ENCODE data around the gene DHRS2.
"Not testable (repeated sequence)": the region's sequence is repeated elsewhere in the genome, so short reads cannot be mapped to it uniquely, and the experiment has no call there.

Gene DHRS2

DNA sequence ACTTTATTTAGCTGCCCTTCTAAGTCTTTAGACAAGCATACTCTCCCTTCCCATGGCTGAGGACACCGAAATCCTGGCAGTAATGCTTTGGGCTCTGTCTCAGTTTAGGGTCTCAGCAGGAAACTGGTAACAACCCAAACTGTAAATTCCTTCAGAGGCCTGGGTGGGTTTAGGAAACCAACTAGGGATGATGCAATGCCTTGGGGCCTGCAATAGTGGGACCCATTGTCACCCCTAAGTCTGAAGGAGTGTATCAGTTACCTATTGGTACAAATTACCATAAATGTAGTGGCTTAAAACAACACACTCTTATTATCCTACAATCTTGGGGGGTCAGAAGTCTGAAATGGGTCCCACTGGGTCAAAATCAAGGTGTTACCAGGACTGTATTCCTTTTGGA, 36.0 kb downstream of the DHRS2 start:
- no peak for TF ChIP-seq CTCF (conservative IDR thresholded peaks at IDR 0.05; ENCODE audit: low read depth, low read length)
- no peak for DNase-seq (ENCODE audit: low read depth)
- no peak overlapping the region for H3K4me3 ChIP-seq (ENCODE audit: low read depth, low read length)

- no peak for DNase-seq (ENCODE audit: low read depth)
- TF ChIP-seq CTCF (conservative IDR thresholded peaks at IDR 0.05; ENCODE audit: low read depth, low read length), result no peak
- H3K4me3 ChIP-seq (ENCODE audit: low read depth, low read length), result no peak overlapping the region
Observed at GRCh38 chr14:23675337-23675736, 39.2 kb downstream of the DHRS2 start.

- no peak for DNase-seq (ENCODE audit: low read depth)
- no peak overlapping the region for H3K4me3 ChIP-seq (ENCODE audit: low read depth, low read length)
- no peak for TF ChIP-seq CTCF (conservative IDR thresholded peaks at IDR 0.05; ENCODE audit: low read depth, low read length)
Observed at GRCh38 chr14:23675906-23676305, 39.7 kb downstream of the DHRS2 start.

DNA sequence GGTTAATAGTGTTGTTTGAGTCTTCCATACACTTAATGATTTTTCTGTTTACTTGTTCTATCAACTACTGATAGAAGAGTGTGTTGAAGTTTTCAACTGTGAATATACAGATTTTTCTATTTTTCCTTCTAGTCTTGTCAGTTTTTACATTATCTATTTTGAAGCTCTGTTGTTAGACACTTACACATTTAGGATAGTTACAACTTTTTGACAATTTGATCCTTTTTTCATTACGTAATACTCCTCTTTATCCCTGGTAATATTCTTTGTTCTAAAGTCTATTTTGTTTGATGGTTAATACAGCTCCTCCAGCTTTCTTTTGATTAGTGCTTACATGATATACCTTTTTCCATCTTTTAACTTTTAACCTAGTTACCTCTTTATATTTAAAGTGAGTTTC, 45.2 kb downstream of the DHRS2 start:
- no peak for TF ChIP-seq CTCF (conservative IDR thresholded peaks at IDR 0.05; ENCODE audit: low read depth, low read length)
- no peak for DNase-seq (ENCODE audit: low read depth)
- no peak overlapping the region for H3K4me3 ChIP-seq (ENCODE audit: low read depth, low read length)

- H3K4me3 ChIP-seq (ENCODE audit: low read depth, low read length); DNase-seq (ENCODE audit: low read depth): not testable (repeated sequence)
Observed at GRCh38 chr14:23689709-23690514, 53.7 kb downstream of the DHRS2 start.

DNA sequence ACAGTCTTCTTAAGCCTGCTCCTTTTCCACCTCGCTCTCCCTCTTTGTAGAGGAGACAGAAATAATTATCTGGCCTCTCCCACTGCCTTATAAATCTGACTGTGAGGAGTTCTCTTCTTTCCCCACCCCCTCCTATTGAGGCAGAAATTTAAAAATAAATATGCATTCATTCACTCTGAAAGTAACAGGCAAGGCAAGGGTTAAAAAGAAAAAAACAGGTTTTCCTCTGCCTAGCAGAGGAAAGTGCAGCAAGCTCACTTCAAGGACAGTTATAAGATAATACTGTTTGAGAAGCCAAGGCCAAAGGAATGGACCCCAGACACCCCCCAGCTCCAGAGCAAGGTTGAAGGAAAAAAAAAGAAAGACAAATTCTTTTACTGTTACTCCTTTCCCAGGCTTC, 56.3 kb downstream of the DHRS2 start:
- DNase-seq (ENCODE audit: low read depth), result no peak
- TF ChIP-seq CTCF (conservative IDR thresholded peaks at IDR 0.05; ENCODE audit: low read depth, low read length), result no peak
- H3K4me3 ChIP-seq (ENCODE audit: low read depth, low read length), result no peak overlapping the region

GRCh38 chr14:23693252-23693775, 57.1 kb downstream of the DHRS2 start:
- TF ChIP-seq CTCF (conservative IDR thresholded peaks at IDR 0.05; ENCODE audit: low read depth, low read length), result no peak
- DNase-seq (ENCODE audit: low read depth), result no peak
- no peak overlapping the region for H3K4me3 ChIP-seq (ENCODE audit: low read depth, low read length)
